Measurements from ENCODE around the gene ZNF709.
"Not testable (repeated sequence)": the region's sequence is repeated elsewhere in the genome, so short reads cannot be mapped to it uniquely, and the experiment has no call there.

DNA sequence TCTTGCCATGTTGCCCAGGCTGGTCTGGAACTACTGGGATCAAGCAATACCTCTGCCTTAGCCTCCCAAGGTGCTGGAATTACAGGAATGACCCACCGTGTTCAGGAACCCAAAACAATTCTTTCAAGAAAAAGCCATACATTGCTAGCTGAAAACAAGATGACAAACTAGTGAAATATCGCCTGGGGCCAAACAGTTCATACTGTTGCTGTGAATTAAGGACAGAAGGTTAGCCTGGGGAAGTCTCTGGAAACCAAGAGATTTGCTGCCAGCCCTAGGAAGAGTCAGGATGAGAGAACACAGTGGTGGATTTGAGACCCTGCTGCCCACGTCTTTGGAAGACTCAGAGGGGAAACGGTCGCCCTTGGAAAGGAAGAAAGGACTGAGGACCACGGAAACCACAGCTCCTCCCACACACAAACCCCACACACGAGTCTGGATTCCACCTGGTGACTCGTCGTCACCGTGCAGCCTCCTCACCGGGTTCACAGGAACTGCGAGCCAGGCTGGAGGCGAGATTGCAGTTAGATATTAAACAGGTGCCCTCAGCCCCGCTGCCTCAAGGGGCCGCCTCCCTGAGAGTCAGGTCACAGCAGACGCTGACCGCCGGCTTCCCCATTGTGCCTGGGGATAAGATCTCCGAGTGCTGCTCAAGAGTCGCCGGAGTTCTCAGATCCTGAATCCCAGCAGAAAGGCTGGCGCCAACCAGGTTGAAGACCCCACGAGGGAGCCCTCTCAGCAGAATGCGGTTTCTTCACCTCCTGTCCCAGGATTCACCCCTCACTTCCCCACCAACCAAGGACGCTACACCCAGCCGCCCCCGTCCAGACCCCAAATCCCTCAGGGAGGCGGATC lies 44.7 kb downstream of the ZNF709 start:
- TF ChIP-seq POLR2A (IDR thresholded peaks at IDR 0.05; ENCODE audit: low read depth, low read length); POLR2AphosphoS5 (IDR thresholded peaks at IDR 0.05; ENCODE audit: low read depth, low read length); POU2F2 (IDR thresholded peaks at IDR 0.05; ENCODE audit: low read depth, low read length); PAX5 (IDR thresholded peaks at IDR 0.05; ENCODE audit: insufficient read depth, low read length, severe bottlenecking); SPI1 (IDR thresholded peaks at IDR 0.05; ENCODE audit: low read depth, low read length): not testable (repeated sequence)
